Measurements from ENCODE around the gene ZBTB37.
A peak's percentile ranks its signal among the peaks of the same experiment; 100 is the strongest.
"Not testable (repeated sequence)": the region's sequence is repeated elsewhere in the genome, so short reads cannot be mapped to it uniquely, and the experiment has no call there.

The ZBTB37 gene

GRCh38 chr1:173868266-173869020 lies at the start of gene ZBTB37:
Gene ZBTB37, plus strand, starts transcription at chr1:173868380. Its CDS starts 1,846 bp downstream, at chr1:173870226.
- peak; percentile 97 for DNase-seq

GRCh38 chr1:173818459-173818858 lies 49.7 kb upstream of the ZBTB37 start:
- no peak for DNase-seq

GRCh38 chr1:173821680-173822079 lies 46.5 kb upstream of the ZBTB37 start:
- no peak for DNase-seq

- DNase-seq: no peak
These were observed 44.3 kb upstream of the ZBTB37 start for GRCh38 chr1:173823781-173824314.

- DNase-seq: peak; percentile 96
These were observed 43.7 kb upstream of the ZBTB37 start, which contains the start of the genes CENPL and DARS2 for GRCh38 chr1:173824315-173825081. Gene CENPL, minus strand, starts transcription at chr1:173824883. Its CDS starts 13,584 bp downstream, at chr1:173811299. Gene DARS2, plus strand, starts transcription at chr1:173824673. Its CDS starts 557 bp downstream, at chr1:173825230.

- DNase-seq: no peak
These were observed 40.6 kb upstream of the ZBTB37 start for GRCh38 chr1:173827611-173828010.

- no peak for DNase-seq
These were observed 35.4 kb upstream of the ZBTB37 start for GRCh38 chr1:173832748-173833147.

GRCh38 chr1:173852105-173852504 lies 16.1 kb upstream of the ZBTB37 start:
- no peak for DNase-seq

GRCh38 chr1:173853074-173853473 lies 15.1 kb upstream of the ZBTB37 start:
- DNase-seq: no peak

- DNase-seq: no peak
These were observed 12.2 kb upstream of the ZBTB37 start for GRCh38 chr1:173856014-173856413.

- no peak for DNase-seq
These were observed 11.3 kb upstream of the ZBTB37 start for GRCh38 chr1:173856903-173857302.

GRCh38 chr1:173857363-173857917 lies 10.7 kb upstream of the ZBTB37 start:
- no peak for DNase-seq

- not testable (repeated sequence) for DNase-seq
These were observed 8.6 kb upstream of the ZBTB37 start for GRCh38 chr1:173859547-173859946.

- no peak for DNase-seq
These were observed 8.1 kb upstream of the ZBTB37 start for GRCh38 chr1:173860065-173860464.

GRCh38 chr1:173861731-173862145 lies 6.4 kb upstream of the ZBTB37 start:
- peak; percentile 60 for DNase-seq

- peak; percentile 61 for DNase-seq
These were observed 5.9 kb upstream of the ZBTB37 start for GRCh38 chr1:173862146-173862768.

- peak; percentile 63 for DNase-seq
These were observed 5.4 kb upstream of the ZBTB37 start for GRCh38 chr1:173862769-173863223.

GRCh38 chr1:173863224-173864161 lies 4.7 kb upstream of the ZBTB37 start:
- peak; percentile 26 for DNase-seq

GRCh38 chr1:173864179-173864867 lies 3.9 kb upstream of the ZBTB37 start:
- DNase-seq: peak; percentile 34

GRCh38 chr1:173865468-173866164 lies 2.6 kb upstream of the ZBTB37 start:
- DNase-seq: peak; percentile 31

Data from activated CD4-positive, alpha-beta T cell treated with anti-CD3 and anti-CD28 coated beads, Interleukin-2, amount 50 U/mL, for 16 hours (primary cell).